Measurements from ENCODE around the gene BLM.

The BLM gene

DNA sequence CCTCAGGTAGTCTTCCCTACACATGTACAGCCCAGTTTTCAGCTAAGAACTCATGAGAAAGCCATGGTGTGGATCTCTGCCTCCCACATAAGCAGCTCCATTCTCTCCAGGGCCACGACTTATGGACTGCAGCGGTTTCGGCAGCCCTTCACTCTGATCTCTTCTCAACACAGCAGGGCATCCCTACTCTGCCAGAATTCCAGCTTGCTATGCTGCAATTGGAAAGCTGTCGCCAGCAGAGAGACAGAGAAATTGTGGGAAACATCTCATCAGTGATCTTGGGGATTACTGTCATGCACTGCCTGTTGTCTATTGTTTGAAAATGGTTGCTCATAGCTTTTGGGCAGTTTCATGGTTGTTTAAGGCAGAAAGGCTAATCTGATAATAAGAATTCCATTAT is 11.9 kb upstream of the BLM start:
- H3K27ac Mint-ChIP-seq = no peak overlapping the region
- peaks cover 19% of the 10 kb centered on the region for H3K36me3 Mint-ChIP-seq (ENCODE audit: low read depth)
- H3K9me3 Mint-ChIP-seq = peaks cover 18% of the 10 kb centered on the region
- H3K4me1 Mint-ChIP-seq (ENCODE audit: low read depth) = peaks cover 10% of the 10 kb centered on the region
- no peak overlapping the region for H3K4me3 Mint-ChIP-seq
- H3K27me3 Mint-ChIP-seq (ENCODE audit: low read depth) = no peaks in the 10 kb centered on the region

GRCh38 chr15:90706394-90707327 is 10.5 kb upstream of the BLM start:
- H3K4me3 Mint-ChIP-seq = no peak overlapping the region
- peaks cover 13% of the 10 kb centered on the region for H3K4me1 Mint-ChIP-seq (ENCODE audit: low read depth)
- no peak overlapping the region for H3K27ac Mint-ChIP-seq

GRCh38 chr15:90707489-90707888 is 9.7 kb upstream of the BLM start:
- H3K4me1 Mint-ChIP-seq (ENCODE audit: low read depth) = peaks cover 10% of the 10 kb centered on the region
- H3K36me3 Mint-ChIP-seq (ENCODE audit: low read depth) = peaks cover 18% of the 10 kb centered on the region
- H3K27ac Mint-ChIP-seq = no peak overlapping the region
- no peaks in the 10 kb centered on the region for H3K27me3 Mint-ChIP-seq (ENCODE audit: low read depth)
- no peak overlapping the region for H3K4me3 Mint-ChIP-seq
- H3K9me3 Mint-ChIP-seq = peaks cover 12% of the 10 kb centered on the region

More at GRCh38 chr15:90706394-90707327, 10.5 kb upstream of the BLM start:
- H3K27me3 Mint-ChIP-seq (ENCODE audit: low read depth) = no peaks in the 10 kb centered on the region
- peaks cover 23% of the 10 kb centered on the region for H3K36me3 Mint-ChIP-seq (ENCODE audit: low read depth)
- H3K9me3 Mint-ChIP-seq = peaks cover 18% of the 10 kb centered on the region

DNA sequence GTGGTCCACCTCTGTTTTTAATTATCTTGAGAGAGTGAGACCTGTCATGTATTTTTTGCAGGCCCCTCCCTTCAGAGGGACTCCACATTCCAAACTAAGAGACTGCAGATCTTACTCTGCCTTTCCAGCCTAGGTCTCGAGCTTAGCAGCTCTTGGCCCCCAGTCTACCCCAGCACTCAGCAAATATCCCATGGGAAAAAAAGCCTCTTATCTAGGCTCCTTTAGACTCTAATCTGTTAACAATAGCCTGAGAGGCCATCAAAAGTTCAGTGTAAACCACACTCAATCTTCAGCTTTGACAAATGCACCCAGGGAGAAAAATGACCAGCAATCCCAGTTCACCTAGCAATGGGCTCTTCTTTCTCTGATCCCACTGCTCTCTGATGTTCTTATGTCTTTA is 8.6 kb upstream of the BLM start:
- no peak overlapping the region for H3K27ac Mint-ChIP-seq
- peaks cover 18% of the 10 kb centered on the region for H3K36me3 Mint-ChIP-seq (ENCODE audit: low read depth)
- H3K27me3 Mint-ChIP-seq (ENCODE audit: low read depth) = no peaks in the 10 kb centered on the region
- peaks cover 14% of the 10 kb centered on the region for H3K4me1 Mint-ChIP-seq (ENCODE audit: low read depth)
- peaks cover 1% of the 10 kb centered on the region for H3K9me3 Mint-ChIP-seq
- no peak overlapping the region for H3K4me3 Mint-ChIP-seq

DNA sequence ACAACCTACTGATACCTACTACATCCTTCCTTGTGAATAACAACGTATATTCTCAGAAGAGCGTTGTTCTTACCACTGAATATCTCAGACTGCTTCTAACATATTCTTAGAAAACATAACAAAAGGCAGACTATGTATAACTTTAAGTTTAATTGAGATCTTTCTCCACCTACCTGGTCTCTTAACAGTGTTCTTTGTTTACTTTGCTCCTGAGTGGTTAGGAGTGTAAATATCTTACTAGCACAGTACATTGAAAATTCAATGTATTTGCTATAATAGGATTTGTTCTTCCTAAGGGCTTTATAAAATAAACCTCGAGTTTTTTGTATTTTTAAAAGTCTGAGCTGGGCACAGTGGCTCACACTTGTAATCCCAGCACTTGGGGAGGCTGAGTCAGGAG is 7.9 kb upstream of the BLM start:
- H3K36me3 Mint-ChIP-seq (ENCODE audit: low read depth) = peaks cover 18% of the 10 kb centered on the region
- no peak overlapping the region for H3K4me3 Mint-ChIP-seq
- H3K27ac Mint-ChIP-seq = no peak overlapping the region
- H3K9me3 Mint-ChIP-seq = no peaks in the 10 kb centered on the region
- peaks cover 14% of the 10 kb centered on the region for H3K4me1 Mint-ChIP-seq (ENCODE audit: low read depth)
- no peaks in the 10 kb centered on the region for H3K27me3 Mint-ChIP-seq (ENCODE audit: low read depth)

GRCh38 chr15:90710436-90711027 is 6.6 kb upstream of the BLM start:
- H3K4me1 Mint-ChIP-seq (ENCODE audit: low read depth) = peaks cover 14% of the 10 kb centered on the region
- no peak overlapping the region for H3K4me3 Mint-ChIP-seq
- H3K27me3 Mint-ChIP-seq (ENCODE audit: low read depth) = no peaks in the 10 kb centered on the region
- H3K9me3 Mint-ChIP-seq = no peaks in the 10 kb centered on the region
- H3K36me3 Mint-ChIP-seq (ENCODE audit: low read depth) = peaks cover 17% of the 10 kb centered on the region
- no peak overlapping the region for H3K27ac Mint-ChIP-seq

DNA sequence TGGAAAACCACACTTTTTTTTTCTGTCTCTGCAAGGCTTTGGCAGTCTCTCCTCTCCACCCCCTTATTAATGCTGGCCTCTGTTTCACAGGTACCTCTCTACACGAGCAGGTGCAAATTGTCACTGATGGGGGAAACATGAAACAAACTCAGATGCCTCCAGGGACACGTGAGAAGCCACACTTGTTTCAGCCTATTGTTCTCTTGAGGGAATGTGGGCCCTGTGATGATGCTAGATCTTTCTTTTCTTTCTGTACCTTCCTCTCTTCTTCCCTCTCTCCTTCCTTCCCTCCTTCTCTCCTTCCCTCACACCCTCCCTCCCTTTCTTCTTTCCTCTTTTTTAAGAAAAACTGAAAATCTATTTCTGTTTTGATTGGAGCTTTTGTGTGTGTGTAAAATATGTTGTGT is 5.7 kb upstream of the BLM start:
- H3K4me1 Mint-ChIP-seq (ENCODE audit: low read depth) = peaks cover 21% of the 10 kb centered on the region
- H3K27ac Mint-ChIP-seq = no peak overlapping the region
- no peaks in the 10 kb centered on the region for H3K27me3 Mint-ChIP-seq (ENCODE audit: low read depth)
- H3K36me3 Mint-ChIP-seq (ENCODE audit: low read depth) = peaks cover 17% of the 10 kb centered on the region
- no peak overlapping the region for H3K4me3 Mint-ChIP-seq
- no peaks in the 10 kb centered on the region for H3K9me3 Mint-ChIP-seq

GRCh38 chr15:90711842-90712241 is 5.3 kb upstream of the BLM start:
- H3K36me3 Mint-ChIP-seq (ENCODE audit: low read depth) = peaks cover 17% of the 10 kb centered on the region
- no peaks in the 10 kb centered on the region for H3K9me3 Mint-ChIP-seq
- no peak overlapping the region for H3K4me3 Mint-ChIP-seq
- no peak overlapping the region for H3K27ac Mint-ChIP-seq
- H3K4me1 Mint-ChIP-seq (ENCODE audit: low read depth) = peaks cover 21% of the 10 kb centered on the region
- H3K27me3 Mint-ChIP-seq (ENCODE audit: low read depth) = no peaks in the 10 kb centered on the region

DNA sequence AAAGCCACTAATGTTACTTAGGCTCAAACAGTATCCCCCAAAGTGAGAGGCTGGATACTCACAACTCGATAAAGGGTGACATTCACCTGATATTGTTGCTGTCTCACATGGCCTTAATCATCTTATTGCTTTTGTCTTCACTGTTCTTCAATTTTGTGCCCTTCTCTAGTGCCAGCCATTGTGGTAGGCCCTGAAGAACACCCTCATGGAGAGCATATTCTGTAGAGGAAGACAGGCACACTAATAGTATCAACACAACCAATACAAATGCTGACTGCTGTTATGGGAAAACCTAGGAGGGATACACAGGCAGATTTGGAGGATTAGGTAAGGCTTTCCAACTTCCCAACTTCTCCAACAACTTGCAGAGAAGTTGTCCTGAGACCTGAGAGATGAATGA is 4.1 kb upstream of the BLM start:
- peak overlapping the region; percentile 4 for H3K27ac Mint-ChIP-seq

GRCh38 chr15:90716317-90716975 is 700 bp upstream of the BLM start:
- no peaks in the 10 kb centered on the region for H3K9me3 Mint-ChIP-seq
- H3K27me3 Mint-ChIP-seq (ENCODE audit: low read depth) = no peaks in the 10 kb centered on the region
- H3K4me3 Mint-ChIP-seq = peak overlapping the region; percentile 88
- H3K27ac Mint-ChIP-seq = peak overlapping the region; percentile 93
- H3K4me1 Mint-ChIP-seq (ENCODE audit: low read depth) = peaks cover 37% of the 10 kb centered on the region
- peaks cover 22% of the 10 kb centered on the region for H3K36me3 Mint-ChIP-seq (ENCODE audit: low read depth)

More for the DNA sequence above, 4.1 kb upstream of the BLM start:
- peaks cover 20% of the 10 kb centered on the region for H3K36me3 Mint-ChIP-seq (ENCODE audit: low read depth)
- H3K27me3 Mint-ChIP-seq (ENCODE audit: low read depth) = no peaks in the 10 kb centered on the region
- H3K9me3 Mint-ChIP-seq = no peaks in the 10 kb centered on the region
- H3K4me3 Mint-ChIP-seq = no peak overlapping the region
- peaks cover 25% of the 10 kb centered on the region for H3K4me1 Mint-ChIP-seq (ENCODE audit: low read depth)

DNA sequence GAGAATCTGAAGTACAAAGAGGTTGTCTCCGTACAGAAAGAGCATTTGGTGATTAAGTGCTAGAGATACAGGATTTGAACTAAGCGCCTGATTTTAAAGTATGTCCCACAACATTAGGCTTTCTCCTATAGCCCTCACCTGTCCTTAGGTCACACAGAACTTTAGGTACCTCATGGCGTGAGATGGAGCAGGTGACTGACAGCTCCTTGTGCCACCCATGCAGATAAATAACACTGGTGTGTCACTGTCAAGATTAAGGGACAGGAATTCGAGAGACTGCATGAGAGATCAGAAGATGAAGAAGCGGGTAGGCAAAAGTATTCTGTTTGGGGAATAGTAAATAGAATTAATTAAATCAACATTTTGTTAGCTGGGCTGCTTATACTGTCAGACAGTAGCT is 1.1 kb downstream of the BLM start:
- peaks cover 15% of the 10 kb centered on the region for H3K36me3 Mint-ChIP-seq (ENCODE audit: low read depth)
- no peaks in the 10 kb centered on the region for H3K27me3 Mint-ChIP-seq (ENCODE audit: low read depth)
- peak overlapping the region; percentile 93 for H3K27ac Mint-ChIP-seq
- no peaks in the 10 kb centered on the region for H3K9me3 Mint-ChIP-seq
- peak overlapping the region; percentile 88 for H3K4me3 Mint-ChIP-seq
- peaks cover 31% of the 10 kb centered on the region for H3K4me1 Mint-ChIP-seq (ENCODE audit: low read depth)

GRCh38 chr15:90720131-90720530 is 3.0 kb downstream of the BLM start:
- H3K27ac Mint-ChIP-seq = no peak overlapping the region
- peak overlapping the region; percentile 26 for H3K4me3 Mint-ChIP-seq
- no peaks in the 10 kb centered on the region for H3K27me3 Mint-ChIP-seq (ENCODE audit: low read depth)
- H3K4me1 Mint-ChIP-seq (ENCODE audit: low read depth) = peaks cover 36% of the 10 kb centered on the region
- H3K9me3 Mint-ChIP-seq = no peaks in the 10 kb centered on the region
- H3K36me3 Mint-ChIP-seq (ENCODE audit: low read depth) = peaks cover 22% of the 10 kb centered on the region

GRCh38 chr15:90729261-90729660 is 12.1 kb downstream of the BLM start:
- peaks cover 59% of the 10 kb centered on the region for H3K36me3 Mint-ChIP-seq (ENCODE audit: low read depth)
- no peaks in the 10 kb centered on the region for H3K27me3 Mint-ChIP-seq (ENCODE audit: low read depth)
- H3K9me3 Mint-ChIP-seq = peaks cover 5% of the 10 kb centered on the region
- peaks cover 23% of the 10 kb centered on the region for H3K4me1 Mint-ChIP-seq (ENCODE audit: low read depth)
- H3K27ac Mint-ChIP-seq = no peak overlapping the region
- H3K4me3 Mint-ChIP-seq = no peak overlapping the region

- Mint-ChIP-seq H3K4me1 (ENCODE audit: low read depth) (peaks cover 25% of the 10 kb centered on the region), H3K27me3 (ENCODE audit: low read depth) (no peaks in the 10 kb centered on the region), H3K27ac (no peak overlapping the region), H3K4me3 (no peak overlapping the region), H3K36me3 (ENCODE audit: low read depth) (peaks cover 56% of the 10 kb centered on the region), H3K9me3 (peaks cover 5% of the 10 kb centered on the region)
Observed at GRCh38 chr15:90730290-90730689, 13.1 kb downstream of the BLM start.

DNA sequence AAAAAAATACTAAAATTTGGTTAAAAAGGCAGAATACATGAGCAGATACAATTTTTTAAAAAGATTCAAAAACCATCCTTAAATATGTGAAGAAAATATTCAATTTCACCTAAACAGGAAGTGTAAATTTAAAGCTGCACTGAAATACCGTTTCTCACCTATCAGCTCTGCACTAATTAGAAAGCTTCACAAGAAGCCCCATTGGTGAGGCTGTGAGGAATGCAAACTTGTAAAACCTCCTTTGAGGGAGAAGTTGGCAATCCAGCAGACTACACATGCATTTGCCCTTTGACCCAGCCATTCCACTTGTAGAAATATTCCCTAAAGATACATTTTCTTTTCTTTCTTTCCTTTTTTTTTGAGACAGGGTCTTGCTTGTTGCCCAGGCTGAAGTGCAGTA is 18.8 kb downstream of the BLM start:
- Mint-ChIP-seq H3K27ac (no peak overlapping the region), H3K27me3 (ENCODE audit: low read depth) (no peaks in the 10 kb centered on the region), H3K36me3 (ENCODE audit: low read depth) (peaks cover 59% of the 10 kb centered on the region), H3K4me3 (no peak overlapping the region), H3K4me1 (ENCODE audit: low read depth) (peaks cover 43% of the 10 kb centered on the region), H3K9me3 (peaks cover 15% of the 10 kb centered on the region)

Data from T-helper 1 cell treated with Interleukin-12 subunit alpha and Interleukin-12 subunit beta and Interleukin-4 antibody, amounts not matched to agents 30 μg/mL and 1 μg/mL, for 36 hours (primary cell).